Measurements from ENCODE around the gene USP35. TPM values are rescaled to one million over a fixed set of nuclear protein-coding genes. Genes with fewer than 3 reads are reported as not detected.
"Not testable (repeated sequence)": the region's sequence is repeated elsewhere in the genome, so short reads cannot be mapped to it uniquely, and the experiment has no call there.

USP35 gene
- total and polyA plus RNA-seq, 4 donors: 3.0 to 28.0 (median 22.7) TPM

- peaks cover 3 to 6% of the 10 kb centered on the region in 2 donors for H3K4me1 ChIP-seq (ENCODE audit: control insufficient read depth in 1 of 2, insufficient read depth in 2 of 2, low read length in 2 of 2)
- no peaks in the 10 kb centered on the region for H3K27me3 ChIP-seq (ENCODE audit: control insufficient read depth in 1 of 2, insufficient read depth in 2 of 2, low read length in 1 of 2)
- peak overlapping the region in 1 of 2 donors; percentile 14 for H3K27ac ChIP-seq (ENCODE audit: low read depth in 1 of 2, low read length in 2 of 2)
- H3K36me3 ChIP-seq (ENCODE audit: control insufficient read depth in 1 of 2, insufficient read depth in 2 of 2, low read length in 1 of 2): peaks cover 0 to 1% of the 10 kb centered on the region in 2 donors
- intact Hi-C loops (cut with DNase I): no loop called here
- 87 to 91% methylated on average over 7 of the region's 7 CpGs for WGBS, 2 donors
- H3K4me3 ChIP-seq (ENCODE audit: low read length in 2 of 2): no peak overlapping the region
- DNase-seq (no peak), ATAC-seq (ENCODE audit: low FRiP score) (no peak)
- no peaks in the 10 kb centered on the region for H3K9me3 ChIP-seq (ENCODE audit: control insufficient read depth, low read length)
These were observed 41.6 kb downstream of the USP35 start for GRCh38 chr11:78230161-78230877.

- no peak overlapping the region for H3K4me3 ChIP-seq (ENCODE audit: low read length in 2 of 2)
- peaks cover 3 to 6% of the 10 kb centered on the region in 2 donors for H3K4me1 ChIP-seq (ENCODE audit: control insufficient read depth in 1 of 2, insufficient read depth in 2 of 2, low read length in 2 of 2)
- H3K27ac ChIP-seq (ENCODE audit: low read depth in 1 of 2, low read length in 2 of 2): peak overlapping the region in 1 of 2 donors; percentile 32
- H3K27me3 ChIP-seq (ENCODE audit: control insufficient read depth in 1 of 2, insufficient read depth in 2 of 2, low read length in 1 of 2): no peaks in the 10 kb centered on the region
- H3K36me3 ChIP-seq (ENCODE audit: control insufficient read depth in 1 of 2, insufficient read depth in 2 of 2, low read length in 1 of 2): no peaks in the 10 kb centered on the region
- peak; percentile 62 for ATAC-seq (ENCODE audit: low FRiP score)
- H3K9me3 ChIP-seq (ENCODE audit: control insufficient read depth, low read length): no peaks in the 10 kb centered on the region
- DNase-seq: no peak
- intact Hi-C loops (cut with DNase I): loop anchor here in 1 of 2 donors (2.0 kb wide), 1 partner anchor 25 kb away; no protein-coding TSS in a partner anchor
These were observed 43.3 kb downstream of the USP35 start for GRCh38 chr11:78231962-78232501.

GRCh38 chr11:78233046-78233445, 44.3 kb downstream of the USP35 start:
- H3K9me3 ChIP-seq (ENCODE audit: control insufficient read depth, low read length); H3K36me3 ChIP-seq (ENCODE audit: control insufficient read depth in 1 of 2, insufficient read depth in 2 of 2, low read length in 1 of 2); H3K4me1 ChIP-seq (ENCODE audit: control insufficient read depth in 1 of 2, insufficient read depth in 2 of 2, low read length in 2 of 2); H3K27me3 ChIP-seq (ENCODE audit: control insufficient read depth in 1 of 2, insufficient read depth in 2 of 2, low read length in 1 of 2); DNase-seq; ATAC-seq (ENCODE audit: low FRiP score); H3K4me3 ChIP-seq (ENCODE audit: low read length in 2 of 2): not testable (repeated sequence)
- WGBS, 2 donors: 51 to 52% methylated on average over 6 of the region's 6 CpGs
- H3K27ac ChIP-seq (ENCODE audit: low read depth in 1 of 2, low read length in 2 of 2): peak overlapping the region in 1 of 2 donors; percentile 77
- intact Hi-C loops (cut with DNase I): loop anchor here in 1 of 2 donors (2.0 kb wide), 1 partner anchor 24 kb away; no protein-coding TSS in a partner anchor

GRCh38 chr11:78234006-78234405, 45.3 kb downstream of the USP35 start:
- Histone ChIP-seq H3K4me1 (ENCODE audit: control insufficient read depth in 1 of 2, insufficient read depth in 2 of 2, low read length in 2 of 2) (peaks cover 3 to 6% of the 10 kb centered on the region in 2 donors), H3K9me3 (ENCODE audit: control insufficient read depth, low read length) (no peaks in the 10 kb centered on the region), H3K27ac (ENCODE audit: low read depth in 1 of 2, low read length in 2 of 2) (no peak overlapping the region), H3K27me3 (ENCODE audit: control insufficient read depth in 1 of 2, insufficient read depth in 2 of 2, low read length in 1 of 2) (no peaks in the 10 kb centered on the region), H3K4me3 (ENCODE audit: low read length in 2 of 2) (no peak overlapping the region), H3K36me3 (ENCODE audit: control insufficient read depth in 1 of 2, insufficient read depth in 2 of 2, low read length in 1 of 2) (no peaks in the 10 kb centered on the region)
- intact Hi-C loops (cut with DNase I): no loop called here
- DNase-seq (no peak), ATAC-seq (ENCODE audit: low FRiP score) (no peak)
- 83 to 92% methylated on average over 5 of the region's 5 CpGs for WGBS, 2 donors

GRCh38 chr11:78237293-78238046, 48.8 kb downstream of the USP35 start:
- no peaks in the 10 kb centered on the region for H3K9me3 ChIP-seq (ENCODE audit: control insufficient read depth, low read length)
- H3K4me3 ChIP-seq (ENCODE audit: low read length in 2 of 2): no peak overlapping the region
- ATAC-seq (ENCODE audit: low FRiP score) (no peak), DNase-seq (no peak)
- H3K27ac ChIP-seq (ENCODE audit: low read depth in 1 of 2, low read length in 2 of 2): no peak overlapping the region
- H3K36me3 ChIP-seq (ENCODE audit: control insufficient read depth in 1 of 2, insufficient read depth in 2 of 2, low read length in 1 of 2): peaks cover 0 to 3% of the 10 kb centered on the region in 2 donors
- intact Hi-C loops (cut with DNase I): no loop called here
- H3K4me1 ChIP-seq (ENCODE audit: control insufficient read depth in 1 of 2, insufficient read depth in 2 of 2, low read length in 2 of 2): no peaks in the 10 kb centered on the region
- no peaks in the 10 kb centered on the region for H3K27me3 ChIP-seq (ENCODE audit: control insufficient read depth in 1 of 2, insufficient read depth in 2 of 2, low read length in 1 of 2)

GRCh38 chr11:78239781-78240180, 51.1 kb downstream of the USP35 start:
- Histone ChIP-seq H3K4me1 (ENCODE audit: control insufficient read depth in 1 of 2, insufficient read depth in 2 of 2, low read length in 2 of 2) (peaks cover 0 to 4% of the 10 kb centered on the region in 2 donors), H3K36me3 (ENCODE audit: control insufficient read depth in 1 of 2, insufficient read depth in 2 of 2, low read length in 1 of 2) (peaks cover 0 to 3% of the 10 kb centered on the region in 2 donors), H3K4me3 (ENCODE audit: low read length in 2 of 2) (no peak overlapping the region), H3K27ac (ENCODE audit: low read depth in 1 of 2, low read length in 2 of 2) (no peak overlapping the region), H3K27me3 (ENCODE audit: control insufficient read depth in 1 of 2, insufficient read depth in 2 of 2, low read length in 1 of 2) (no peaks in the 10 kb centered on the region), H3K9me3 (ENCODE audit: control insufficient read depth, low read length) (no peaks in the 10 kb centered on the region)
- ATAC-seq (ENCODE audit: low FRiP score) (peak; percentile 10), DNase-seq (no peak)
- WGBS, 2 donors: 91 to 96% methylated on average over 1 of the region's 1 CpG
- intact Hi-C loops (cut with DNase I): no loop called here

- peaks cover 0 to 4% of the 10 kb centered on the region in 2 donors for H3K4me1 ChIP-seq (ENCODE audit: control insufficient read depth in 1 of 2, insufficient read depth in 2 of 2, low read length in 2 of 2)
- H3K4me3 ChIP-seq (ENCODE audit: low read length in 2 of 2): no peak overlapping the region
- DNase-seq (no peak), ATAC-seq (ENCODE audit: low FRiP score) (no peak)
- H3K27ac ChIP-seq (ENCODE audit: low read depth in 1 of 2, low read length in 2 of 2): no peak overlapping the region
- no peaks in the 10 kb centered on the region for H3K27me3 ChIP-seq (ENCODE audit: control insufficient read depth in 1 of 2, insufficient read depth in 2 of 2, low read length in 1 of 2)
- no peaks in the 10 kb centered on the region for H3K9me3 ChIP-seq (ENCODE audit: control insufficient read depth, low read length)
- intact Hi-C loops (cut with DNase I): no loop called here
- H3K36me3 ChIP-seq (ENCODE audit: control insufficient read depth in 1 of 2, insufficient read depth in 2 of 2, low read length in 1 of 2): peaks cover 0 to 3% of the 10 kb centered on the region in 2 donors
These were observed 52.8 kb downstream of the USP35 start for GRCh38 chr11:78241475-78241874.

GRCh38 chr11:78244080-78244479, 55.4 kb downstream of the USP35 start:
- peak; percentile 67 for ATAC-seq (ENCODE audit: low FRiP score)
- 3 to 7% methylated on average over 2 of the region's 2 CpGs for WGBS, 2 donors
- intact Hi-C loops (cut with DNase I): no loop called here
- H3K4me3 ChIP-seq (ENCODE audit: low read length in 2 of 2): no peak overlapping the region
- peaks cover 0 to 5% of the 10 kb centered on the region in 2 donors for H3K4me1 ChIP-seq (ENCODE audit: control insufficient read depth in 1 of 2, insufficient read depth in 2 of 2, low read length in 2 of 2)
- H3K27ac ChIP-seq (ENCODE audit: low read depth in 1 of 2, low read length in 2 of 2): peak overlapping the region in 1 of 2 donors; percentile 33
- peak in 1 of 2 donors; percentile 59 for DNase-seq
- peaks cover 0 to 3% of the 10 kb centered on the region in 2 donors for H3K36me3 ChIP-seq (ENCODE audit: control insufficient read depth in 1 of 2, insufficient read depth in 2 of 2, low read length in 1 of 2)
- H3K9me3 ChIP-seq (ENCODE audit: control insufficient read depth, low read length): no peaks in the 10 kb centered on the region
- no peaks in the 10 kb centered on the region for H3K27me3 ChIP-seq (ENCODE audit: control insufficient read depth in 1 of 2, insufficient read depth in 2 of 2, low read length in 1 of 2)

All from aorta (tissue), 5 donors.